Measurements from ENCODE around the gene SLC39A10.
"Not testable (repeated sequence)": the region's sequence is repeated elsewhere in the genome, so short reads cannot be mapped to it uniquely, and the experiment has no call there.

Gene SLC39A10

GRCh38 chr2:195642679-195643068 lies 14.4 kb upstream of the SLC39A10 start:
- no peak for DNase-seq (ENCODE audit: low read depth, low spot score)
- no peak overlapping the region for H3K27ac ChIP-seq

- H3K27ac ChIP-seq; DNase-seq (ENCODE audit: low read depth, low spot score): not testable (repeated sequence)
Observed at GRCh38 chr2:195644708-195645107, 12.3 kb upstream of the SLC39A10 start.

- DNase-seq (ENCODE audit: low read depth, low spot score), result no peak
- no peak overlapping the region for H3K27ac ChIP-seq
Observed at GRCh38 chr2:195645413-195645812, 11.6 kb upstream of the SLC39A10 start.

GRCh38 chr2:195646424-195646823 lies 10.6 kb upstream of the SLC39A10 start:
- DNase-seq (ENCODE audit: low read depth, low spot score), result no peak

GRCh38 chr2:195647302-195647701 lies 9.7 kb upstream of the SLC39A10 start:
- no peak for DNase-seq (ENCODE audit: low read depth, low spot score)
- H3K27ac ChIP-seq, result no peak overlapping the region

More at GRCh38 chr2:195646424-195646823, 10.6 kb upstream of the SLC39A10 start:
- H3K27ac ChIP-seq, result no peak overlapping the region

- not testable (repeated sequence) for DNase-seq (ENCODE audit: low read depth, low spot score); H3K27ac ChIP-seq
Observed at GRCh38 chr2:195648370-195648769, 8.7 kb upstream of the SLC39A10 start.

- H3K27ac ChIP-seq, result no peak overlapping the region
- no peak for DNase-seq (ENCODE audit: low read depth, low spot score)
Observed at GRCh38 chr2:195648787-195649186, 8.2 kb upstream of the SLC39A10 start.

- DNase-seq (ENCODE audit: low read depth, low spot score), result no peak
- H3K27ac ChIP-seq, result no peak overlapping the region
Observed at GRCh38 chr2:195649629-195650190, 7.3 kb upstream of the SLC39A10 start.

GRCh38 chr2:195651046-195651445 lies 6.0 kb upstream of the SLC39A10 start:
- DNase-seq (ENCODE audit: low read depth, low spot score), result no peak
- no peak overlapping the region for H3K27ac ChIP-seq

- no peak overlapping the region for H3K27ac ChIP-seq
- no peak for DNase-seq (ENCODE audit: low read depth, low spot score)
Observed at GRCh38 chr2:195652911-195653310, 4.1 kb upstream of the SLC39A10 start.

GRCh38 chr2:195656161-195656858 lies 716 bp upstream of the SLC39A10 start:
- DNase-seq (ENCODE audit: low read depth, low spot score), result no peak

GRCh38 chr2:195657634-195658540 lies 861 bp downstream of the SLC39A10 start:
- DNase-seq (ENCODE audit: low read depth, low spot score), result no peak
- H3K27ac ChIP-seq, result peak overlapping the region; percentile 85

More at GRCh38 chr2:195656161-195656858, 716 bp upstream of the SLC39A10 start:
- peak overlapping the region; percentile 85 for H3K27ac ChIP-seq

GRCh38 chr2:195658541-195658890 lies 1.5 kb downstream of the SLC39A10 start:
- DNase-seq (ENCODE audit: low read depth, low spot score), result no peak
- H3K27ac ChIP-seq, result peak overlapping the region; percentile 85

GRCh38 chr2:195659114-195659513 lies 2.1 kb downstream of the SLC39A10 start:
- H3K27ac ChIP-seq, result peak overlapping the region; percentile 85
- no peak for DNase-seq (ENCODE audit: low read depth, low spot score)

- no peak for DNase-seq (ENCODE audit: low read depth, low spot score)
- no peak overlapping the region for H3K27ac ChIP-seq
Observed at GRCh38 chr2:195659982-195660890, 3.2 kb downstream of the SLC39A10 start.

- DNase-seq (ENCODE audit: low read depth, low spot score), result no peak
- H3K27ac ChIP-seq, result no peak overlapping the region
Observed at GRCh38 chr2:195662138-195662537, 5.1 kb downstream of the SLC39A10 start.

GRCh38 chr2:195663007-195663406 lies 6.0 kb downstream of the SLC39A10 start:
- H3K27ac ChIP-seq, result no peak overlapping the region

GRCh38 chr2:195664528-195664927 lies 7.5 kb downstream of the SLC39A10 start:
- H3K27ac ChIP-seq, result no peak overlapping the region
- DNase-seq (ENCODE audit: low read depth, low spot score), result no peak

More at GRCh38 chr2:195663007-195663406, 6.0 kb downstream of the SLC39A10 start:
- DNase-seq (ENCODE audit: low read depth, low spot score), result no peak

GRCh38 chr2:195665153-195665552 lies 8.1 kb downstream of the SLC39A10 start:
- not testable (repeated sequence) for H3K27ac ChIP-seq; DNase-seq (ENCODE audit: low read depth, low spot score)

Measured in epithelial cell of prostate (primary cell).